Endothelial cell (in vitro differentiated cells): ENCODE data around the gene CLDN15. TPM values are rescaled to one million over a fixed set of nuclear protein-coding genes. Genes with fewer than 3 reads are reported as not detected.
"Not testable (repeated sequence)": the region's sequence is repeated elsewhere in the genome, so short reads cannot be mapped to it uniquely, and the experiment has no call there.

Experiments used
- DNase-seq: peaks from one replicate; pipeline ENCODE4 v3.0.0; 2021; ENCODE audit warnings: low spot score
- H3K27ac Mint-ChIP-seq: one replicate; pipeline ENCODE4 v1.8.0; 2021; ENCODE audit warnings: mixed read lengths, inconsistent platforms; ENCODE audit not compliant: unreplicated experiment
- H3K27me3 Mint-ChIP-seq: one replicate; pipeline ENCODE4 v1.8.0; 2021; ENCODE audit warnings: mild to moderate bottlenecking, moderate library complexity, mixed read lengths, inconsistent platforms; ENCODE audit not compliant: unreplicated experiment
- H3K36me3 Mint-ChIP-seq: one replicate; pipeline ENCODE4 v1.8.0; 2021; ENCODE audit warnings: mild to moderate bottlenecking, low read depth, mixed read lengths, inconsistent platforms; ENCODE audit not compliant: unreplicated experiment
- H3K4me1 Mint-ChIP-seq: one replicate; pipeline ENCODE4 v1.8.0; 2021; ENCODE audit warnings: mild to moderate bottlenecking, mixed read lengths, inconsistent platforms; ENCODE audit not compliant: unreplicated experiment
- H3K4me3 Mint-ChIP-seq: one replicate; pipeline ENCODE4 v1.8.0; 2021; ENCODE audit warnings: mild to moderate bottlenecking, mixed read lengths, inconsistent platforms; ENCODE audit not compliant: unreplicated experiment
- H3K9me3 Mint-ChIP-seq: one replicate; pipeline ENCODE4 v1.8.0; 2021; ENCODE audit warnings: mixed read lengths, inconsistent platforms; ENCODE audit not compliant: unreplicated experiment
- CTCF ChIP-seq: fragments of 200-600 bp; sonication (generic); IDR thresholded peaks from one replicate; pipeline ENCODE4 v1.5.0; 2021; ENCODE audit warnings: antibody characterized with exemption; ENCODE audit not compliant: unreplicated experiment
- total RNA-seq: library from RNA; stranded (reverse); fragmentation: NEBNext Ultra II Directional; extraction: Animal tissue kit (Norgen Biotek cat#: 25700); gene quantifications from one replicate; pipeline ENCODE4 v1.2.1, GENCODE V29; 2021; ENCODE audit not compliant: unreplicated experiment

The CLDN15 gene
- total RNA-seq, 1 donor from 2014 or later = 10.5 TPM

GRCh38 chr7:101208794-101209193 is 28.8 kb downstream of the CLDN15 start:
- Mint-ChIP-seq H3K36me3 (peaks cover 10% of the 10 kb centered on the region), H3K4me3 (no peak overlapping the region), H3K9me3 (no peaks in the 10 kb centered on the region), H3K27me3 (peaks cover 2% of the 10 kb centered on the region), H3K27ac (no peak overlapping the region), H3K4me1 (no peaks in the 10 kb centered on the region)
- TF ChIP-seq CTCF = no peak
- no peak for DNase-seq

- Mint-ChIP-seq H3K27ac (no peak overlapping the region), H3K27me3 (peaks cover 5% of the 10 kb centered on the region), H3K36me3 (peaks cover 10% of the 10 kb centered on the region), H3K4me1 (no peaks in the 10 kb centered on the region), H3K9me3 (no peaks in the 10 kb centered on the region), H3K4me3 (no peak overlapping the region)
- no peak for DNase-seq
- no peak for TF ChIP-seq CTCF
Observed at GRCh38 chr7:101207459-101207858, 30.1 kb downstream of the CLDN15 start.

GRCh38 chr7:101206665-101207042 is 30.9 kb downstream of the CLDN15 start:
- DNase-seq = no peak
- Mint-ChIP-seq H3K4me1 (no peaks in the 10 kb centered on the region), H3K27ac (no peak overlapping the region), H3K4me3 (no peak overlapping the region), H3K36me3 (peaks cover 10% of the 10 kb centered on the region), H3K27me3 (peaks cover 5% of the 10 kb centered on the region), H3K9me3 (no peaks in the 10 kb centered on the region)
- no peak for TF ChIP-seq CTCF

DNA sequence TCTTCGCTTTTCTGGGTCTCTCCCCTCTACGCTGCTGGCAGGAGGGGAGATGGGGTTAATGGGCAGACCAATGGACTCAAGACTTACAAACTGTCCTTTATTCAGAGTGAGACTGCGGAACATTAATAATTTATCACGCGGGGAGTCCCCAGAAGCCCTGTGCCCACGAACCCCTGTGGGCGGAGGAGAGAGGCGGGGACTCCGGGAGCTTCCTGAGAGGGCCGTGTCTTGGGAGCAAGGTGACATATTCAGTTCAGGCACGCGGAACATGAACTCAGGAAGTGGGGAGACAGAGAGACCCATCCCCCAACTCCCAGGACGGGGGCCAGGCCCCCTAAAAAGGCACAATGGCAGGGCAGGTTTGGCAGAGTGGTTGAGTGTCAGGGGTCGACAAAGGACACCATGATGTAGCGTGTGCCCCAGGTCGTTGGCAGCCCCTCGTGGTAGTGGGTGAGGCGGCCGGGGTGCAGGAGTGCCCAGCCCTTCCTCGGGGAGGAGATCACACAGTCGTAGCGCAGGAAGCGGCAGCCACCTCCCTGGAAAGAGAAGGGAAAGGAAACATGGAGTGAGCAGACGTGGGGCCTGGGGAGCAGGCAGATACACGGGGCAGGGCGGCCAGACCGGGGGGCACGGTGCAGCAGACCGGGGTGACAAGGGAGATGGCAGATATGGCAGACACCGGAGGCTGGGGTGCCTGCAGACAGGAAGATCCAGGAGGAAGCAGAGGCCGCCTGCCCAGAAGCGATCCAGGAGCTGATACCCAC is 31.5 kb downstream of the CLDN15 start:
- no peaks in the 10 kb centered on the region for H3K4me1 Mint-ChIP-seq
- H3K9me3 Mint-ChIP-seq = no peaks in the 10 kb centered on the region
- DNase-seq = no peak
- no peak overlapping the region for H3K4me3 Mint-ChIP-seq
- H3K27ac Mint-ChIP-seq = no peak overlapping the region
- H3K36me3 Mint-ChIP-seq = peaks cover 10% of the 10 kb centered on the region
- peaks cover 5% of the 10 kb centered on the region for H3K27me3 Mint-ChIP-seq
- no peak for TF ChIP-seq CTCF

DNA sequence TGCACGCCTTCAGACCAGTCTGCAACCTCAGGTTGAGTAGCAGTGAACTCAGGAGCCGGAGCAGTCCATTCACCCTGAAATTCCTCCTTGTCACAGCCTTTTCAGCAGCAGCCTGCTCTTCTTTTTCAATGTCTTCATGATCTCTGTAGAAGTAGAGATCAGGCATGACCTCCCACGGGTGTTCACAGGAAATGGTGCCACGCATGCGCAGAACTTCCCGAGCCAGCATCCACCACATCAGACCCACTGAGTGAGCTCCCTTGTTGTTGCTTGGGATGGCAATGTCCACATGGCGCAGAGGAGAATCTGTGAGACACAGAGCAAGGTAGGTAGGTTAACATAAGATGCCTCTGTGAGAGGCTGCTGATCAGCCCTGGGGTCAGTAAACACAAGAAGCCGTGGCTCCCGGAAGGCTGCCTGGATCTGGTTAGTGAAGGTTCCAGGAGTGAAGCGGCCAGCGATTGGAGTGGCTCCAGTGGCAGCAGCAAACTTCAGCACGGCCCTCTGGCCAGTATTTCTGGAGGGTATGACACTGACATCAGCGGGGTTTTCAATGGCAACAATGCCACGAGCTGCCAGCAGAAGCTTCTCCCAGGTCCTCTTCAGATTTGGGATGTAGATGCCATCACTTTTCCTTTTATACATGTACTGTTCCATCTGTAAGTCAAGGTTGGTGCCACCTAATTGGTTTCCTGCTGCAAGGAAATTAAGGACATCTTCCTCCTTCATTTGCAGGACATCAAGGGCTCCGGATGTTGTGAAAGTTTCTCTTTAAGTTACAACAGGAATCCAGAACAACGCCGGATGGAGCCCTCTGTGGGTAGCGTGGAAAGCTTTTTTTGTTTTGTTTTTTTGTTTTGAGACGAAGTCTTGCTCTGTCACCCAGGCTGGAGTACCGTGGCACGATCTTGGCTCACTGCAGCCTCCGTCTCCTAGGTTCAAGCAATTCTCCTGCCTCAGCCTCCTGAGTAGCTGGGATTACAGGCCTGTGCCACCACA is 33.6 kb downstream of the CLDN15 start:
- H3K4me1 Mint-ChIP-seq, H3K4me3 Mint-ChIP-seq, H3K9me3 Mint-ChIP-seq, H3K36me3 Mint-ChIP-seq, H3K27ac Mint-ChIP-seq, DNase-seq: not testable (repeated sequence)
- peaks cover 11% of the 10 kb centered on the region for H3K27me3 Mint-ChIP-seq
